HL-60 (cell line): ENCODE data around the gene DDO.

Source experiments
- DNase-seq, 2 experiments: peaks; one replicate each; pipeline ENCODE4 v3.0.0-alpha.2; 2010 to 2020; ENCODE audit warnings: low read depth in 1 of 2, low spot score in 1 of 2
- H3K27ac ChIP-seq: fragments of 250-450 bp; sonication (Bioruptor Pico); replicated peaks from 2 replicates; pipeline ENCODE4 v1.5.1; 2020; ENCODE audit warnings: mild to moderate bottlenecking, moderate library complexity
- H3K27me3 ChIP-seq: fragments of 250-450 bp; sonication (Bioruptor Pico); 2 replicates; pipeline ENCODE4 v1.5.1; 2021; ENCODE audit warnings: mild to moderate bottlenecking, moderate library complexity; ENCODE audit not compliant: insufficient read depth, poor library complexity, severe bottlenecking
- H3K4me3 ChIP-seq: replicated peaks from 2 replicates; pipeline ENCODE4 v1.5.1; 2011; ENCODE audit warnings: mild to moderate bottlenecking, control low read depth, low read length; ENCODE audit not compliant: insufficient read depth
- GABPA ChIP-seq: IDR thresholded peaks from 2 replicates; pipeline ENCODE4 v1.6.1; 2012; ENCODE audit warnings: low read depth
- POLR2AphosphoS5 ChIP-seq: IDR thresholded peaks from 2 replicates; pipeline ENCODE4 v1.6.1; 2012; ENCODE audit warnings: low read depth
- SPI1 ChIP-seq: IDR thresholded peaks from 2 replicates; pipeline ENCODE4 v1.6.1; 2012; ENCODE audit warnings: low read depth, mild to moderate bottlenecking, borderline replicate concordance
- TF ChIP-seq, protein P1 (sequence below): IDR thresholded peaks from one replicate; pipeline ENCODE4 v1.5.1; 2011; ENCODE audit warnings: low read length, control low read depth, inconsistent platforms; ENCODE audit not compliant: insufficient read depth
- TF ChIP-seq, protein P2 (sequence below): IDR thresholded peaks from 2 replicates; pipeline ENCODE4 v1.6.1; 2012; ENCODE audit warnings: low read depth; ENCODE audit not compliant: insufficient replicate concordance

DDO gene

DNA sequence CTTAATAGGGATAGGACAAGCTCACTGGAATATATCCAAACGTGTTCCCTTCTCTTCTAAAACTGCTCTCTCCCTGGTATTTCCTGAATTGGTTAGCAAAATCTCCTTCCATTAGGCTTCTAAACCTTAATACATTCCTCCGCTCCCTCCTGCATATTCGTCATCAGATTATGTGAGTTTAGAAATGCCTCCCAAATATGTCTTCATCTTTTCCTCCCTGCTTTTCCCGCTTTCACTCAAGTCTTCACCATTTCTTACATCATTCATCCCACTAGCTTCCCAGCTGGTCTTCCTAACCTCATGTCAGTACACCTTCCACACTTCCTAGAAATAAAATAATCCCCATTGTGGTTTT, 34.1 kb upstream of the DDO start:
- TF ChIP-seq POLR2AphosphoS5 (no peak), GABPA (no peak)
- TF ChIP-seq, protein P1, sequence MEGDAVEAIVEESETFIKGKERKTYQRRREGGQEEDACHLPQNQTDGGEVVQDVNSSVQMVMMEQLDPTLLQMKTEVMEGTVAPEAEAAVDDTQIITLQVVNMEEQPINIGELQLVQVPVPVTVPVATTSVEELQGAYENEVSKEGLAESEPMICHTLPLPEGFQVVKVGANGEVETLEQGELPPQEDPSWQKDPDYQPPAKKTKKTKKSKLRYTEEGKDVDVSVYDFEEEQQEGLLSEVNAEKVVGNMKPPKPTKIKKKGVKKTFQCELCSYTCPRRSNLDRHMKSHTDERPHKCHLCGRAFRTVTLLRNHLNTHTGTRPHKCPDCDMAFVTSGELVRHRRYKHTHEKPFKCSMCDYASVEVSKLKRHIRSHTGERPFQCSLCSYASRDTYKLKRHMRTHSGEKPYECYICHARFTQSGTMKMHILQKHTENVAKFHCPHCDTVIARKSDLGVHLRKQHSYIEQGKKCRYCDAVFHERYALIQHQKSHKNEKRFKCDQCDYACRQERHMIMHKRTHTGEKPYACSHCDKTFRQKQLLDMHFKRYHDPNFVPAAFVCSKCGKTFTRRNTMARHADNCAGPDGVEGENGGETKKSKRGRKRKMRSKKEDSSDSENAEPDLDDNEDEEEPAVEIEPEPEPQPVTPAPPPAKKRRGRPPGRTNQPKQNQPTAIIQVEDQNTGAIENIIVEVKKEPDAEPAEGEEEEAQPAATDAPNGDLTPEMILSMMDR = no peak

DNA sequence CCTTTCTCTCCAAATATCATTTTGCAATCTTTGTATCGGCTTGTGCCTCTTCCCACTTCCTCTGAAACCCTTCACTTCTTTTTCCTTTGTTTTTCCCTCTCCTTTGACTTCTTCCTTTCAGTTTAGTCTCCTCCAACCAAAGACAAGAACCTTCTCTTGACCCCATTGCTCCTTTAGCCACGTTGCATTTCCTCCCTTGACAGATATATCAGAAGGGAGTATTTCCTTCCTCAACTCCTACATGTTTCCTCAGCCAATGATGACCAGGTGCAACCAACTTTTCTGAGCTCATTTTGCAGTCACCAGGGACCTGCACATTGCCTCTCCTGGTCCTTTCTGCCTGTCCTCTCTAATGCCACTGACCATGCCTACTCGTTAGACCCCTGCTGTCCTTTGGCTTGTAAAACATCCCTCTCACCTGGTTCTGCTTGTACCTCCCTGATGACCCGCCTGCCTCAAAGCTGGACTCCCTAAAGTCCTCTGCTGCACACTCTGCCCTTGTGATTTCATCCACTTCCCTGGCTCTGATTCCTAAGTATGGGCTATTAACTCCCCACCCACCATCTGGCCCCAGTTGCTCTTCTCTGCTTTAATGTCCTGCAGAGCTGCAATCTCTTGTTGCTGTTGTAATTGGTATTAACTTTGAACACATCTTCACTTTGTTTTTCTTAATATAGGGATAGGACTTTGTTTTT, 33.6 kb upstream of the DDO start:
- Histone ChIP-seq H3K27ac (peak overlapping the region; percentile 66), H3K27me3 (no peaks in the 10 kb centered on the region), H3K4me3 (no peak overlapping the region)
- TF ChIP-seq POLR2AphosphoS5 = no peak
- no peak; the same call in none of the 2 replicates for TF ChIP-seq SPI1
- TF ChIP-seq GABPA = no peak
- TF ChIP-seq, protein P2, sequence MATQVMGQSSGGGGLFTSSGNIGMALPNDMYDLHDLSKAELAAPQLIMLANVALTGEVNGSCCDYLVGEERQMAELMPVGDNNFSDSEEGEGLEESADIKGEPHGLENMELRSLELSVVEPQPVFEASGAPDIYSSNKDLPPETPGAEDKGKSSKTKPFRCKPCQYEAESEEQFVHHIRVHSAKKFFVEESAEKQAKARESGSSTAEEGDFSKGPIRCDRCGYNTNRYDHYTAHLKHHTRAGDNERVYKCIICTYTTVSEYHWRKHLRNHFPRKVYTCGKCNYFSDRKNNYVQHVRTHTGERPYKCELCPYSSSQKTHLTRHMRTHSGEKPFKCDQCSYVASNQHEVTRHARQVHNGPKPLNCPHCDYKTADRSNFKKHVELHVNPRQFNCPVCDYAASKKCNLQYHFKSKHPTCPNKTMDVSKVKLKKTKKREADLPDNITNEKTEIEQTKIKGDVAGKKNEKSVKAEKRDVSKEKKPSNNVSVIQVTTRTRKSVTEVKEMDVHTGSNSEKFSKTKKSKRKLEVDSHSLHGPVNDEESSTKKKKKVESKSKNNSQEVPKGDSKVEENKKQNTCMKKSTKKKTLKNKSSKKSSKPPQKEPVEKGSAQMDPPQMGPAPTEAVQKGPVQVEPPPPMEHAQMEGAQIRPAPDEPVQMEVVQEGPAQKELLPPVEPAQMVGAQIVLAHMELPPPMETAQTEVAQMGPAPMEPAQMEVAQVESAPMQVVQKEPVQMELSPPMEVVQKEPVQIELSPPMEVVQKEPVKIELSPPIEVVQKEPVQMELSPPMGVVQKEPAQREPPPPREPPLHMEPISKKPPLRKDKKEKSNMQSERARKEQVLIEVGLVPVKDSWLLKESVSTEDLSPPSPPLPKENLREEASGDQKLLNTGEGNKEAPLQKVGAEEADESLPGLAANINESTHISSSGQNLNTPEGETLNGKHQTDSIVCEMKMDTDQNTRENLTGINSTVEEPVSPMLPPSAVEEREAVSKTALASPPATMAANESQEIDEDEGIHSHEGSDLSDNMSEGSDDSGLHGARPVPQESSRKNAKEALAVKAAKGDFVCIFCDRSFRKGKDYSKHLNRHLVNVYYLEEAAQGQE = no peak
- TF ChIP-seq, protein P1 = no peak
- peak; percentile 47 to 60 for DNase-seq

More for the DNA sequence above, 34.1 kb upstream of the DDO start:
- H3K4me3 ChIP-seq = no peak overlapping the region
- no peaks in the 10 kb centered on the region for H3K27me3 ChIP-seq
- peak overlapping the region; percentile 66 for H3K27ac ChIP-seq
- DNase-seq = no peak

DNA sequence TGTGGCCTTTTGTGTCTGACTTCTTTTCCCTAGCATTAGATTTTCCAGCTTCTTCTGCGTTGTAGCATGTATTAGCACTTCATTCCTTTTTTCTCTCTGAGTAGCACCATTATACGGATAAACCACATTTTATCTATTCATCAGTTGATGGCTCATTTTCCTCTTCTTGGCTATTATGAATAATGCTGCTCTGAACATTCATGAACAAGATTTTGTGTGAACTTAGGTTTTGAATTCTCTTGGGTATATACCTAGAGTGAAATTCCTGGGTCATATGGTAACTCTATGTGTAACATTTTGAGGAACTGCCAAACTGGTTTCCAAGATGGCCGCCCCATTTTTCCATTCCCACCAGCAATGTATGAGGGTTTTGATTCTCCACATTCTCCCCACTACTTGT, 32.4 kb upstream of the DDO start:
- H3K27ac ChIP-seq = no peak overlapping the region
- no peak for TF ChIP-seq GABPA
- peak; percentile 60; the same call in 1 of the 2 replicates for TF ChIP-seq SPI1
- TF ChIP-seq, protein P2 = no peak
- no peak for TF ChIP-seq POLR2AphosphoS5
- TF ChIP-seq, protein P1 = no peak
- DNase-seq = no peak
- no peaks in the 10 kb centered on the region for H3K27me3 ChIP-seq
- H3K4me3 ChIP-seq = no peak overlapping the region

GRCh38 chr6:110446405-110446804, 31.0 kb upstream of the DDO start:
- TF ChIP-seq GABPA = no peak
- DNase-seq = no peak
- no peak overlapping the region for H3K4me3 ChIP-seq
- no peak overlapping the region for H3K27ac ChIP-seq
- H3K27me3 ChIP-seq = no peaks in the 10 kb centered on the region
